ENCODE results near the gene KRTAP5-3.
A peak's percentile ranks its signal among the peaks of the same experiment; 100 is the strongest.

Gene KRTAP5-3

DNA sequence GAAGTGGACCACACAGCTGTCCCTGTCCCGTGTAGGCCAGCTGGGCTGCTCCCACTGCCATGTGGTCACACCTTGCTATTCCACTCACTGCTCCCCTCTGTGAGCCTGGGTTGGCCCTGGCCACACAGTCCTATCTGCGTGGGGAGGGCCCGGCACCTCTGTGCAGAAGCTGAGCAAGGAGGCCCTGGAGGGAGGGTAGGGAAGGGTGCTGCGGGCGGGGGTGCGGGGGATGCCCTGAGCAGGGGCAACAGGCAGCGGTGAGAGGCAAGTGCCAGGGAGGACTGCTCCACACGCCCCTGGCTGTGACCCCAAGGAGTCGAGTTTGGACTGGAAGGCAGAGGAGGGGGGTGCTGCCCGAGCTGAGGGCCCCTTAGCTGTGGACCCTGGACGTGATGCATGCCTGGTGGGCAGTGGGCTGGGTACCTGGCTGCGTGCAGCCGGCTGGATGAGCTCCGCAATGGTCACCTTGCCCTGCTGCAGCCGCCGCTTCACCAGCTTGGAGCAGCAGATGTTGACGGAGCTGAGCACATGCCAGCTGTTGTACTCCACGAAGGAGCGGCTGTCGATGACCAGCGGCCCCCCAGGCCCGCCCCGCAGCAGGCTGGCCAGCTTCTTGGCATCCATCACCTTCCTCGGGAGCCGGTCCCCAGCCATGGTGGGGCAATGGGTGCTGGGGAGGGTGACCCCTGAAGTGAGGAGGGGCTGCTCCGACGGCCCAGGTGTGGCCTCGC, 42.9 kb downstream of the KRTAP5-3 start:
- no peak for DNase-seq (ENCODE audit: low read depth in 3 of 3)

DNA sequence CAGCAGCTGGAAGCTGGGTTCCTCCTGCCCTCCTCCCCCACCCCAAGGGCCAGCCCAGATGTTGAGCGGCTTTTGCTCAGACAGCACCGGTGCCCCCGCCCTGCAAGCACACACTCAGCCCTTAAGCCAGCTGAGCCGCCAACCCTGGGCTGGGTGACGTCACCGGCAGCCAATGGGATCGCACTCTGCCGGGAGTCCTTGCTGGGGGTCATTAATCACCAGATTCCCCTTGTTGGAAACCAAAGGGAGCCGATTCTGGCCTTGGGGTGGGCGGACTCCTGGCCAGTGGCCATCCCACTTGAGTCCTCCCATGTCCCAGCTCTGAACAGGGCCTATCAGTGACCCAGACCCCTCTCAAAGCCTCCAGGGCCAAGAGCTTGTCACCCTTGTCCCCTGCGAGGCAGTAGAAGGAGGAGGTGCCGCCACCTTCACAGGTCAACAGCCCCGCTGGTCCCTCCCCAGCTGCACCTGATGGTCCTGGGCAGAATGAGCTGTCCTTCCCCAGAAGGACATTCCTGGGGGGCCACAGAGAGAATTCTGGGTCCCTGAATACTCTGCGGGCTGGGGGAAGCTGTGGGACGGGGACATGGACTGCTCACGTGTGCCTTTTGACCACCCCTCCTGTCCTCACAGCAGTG, 43.6 kb downstream of the KRTAP5-3 start:
- DNase-seq (ENCODE audit: low read depth in 3 of 3) = no peak

DNA sequence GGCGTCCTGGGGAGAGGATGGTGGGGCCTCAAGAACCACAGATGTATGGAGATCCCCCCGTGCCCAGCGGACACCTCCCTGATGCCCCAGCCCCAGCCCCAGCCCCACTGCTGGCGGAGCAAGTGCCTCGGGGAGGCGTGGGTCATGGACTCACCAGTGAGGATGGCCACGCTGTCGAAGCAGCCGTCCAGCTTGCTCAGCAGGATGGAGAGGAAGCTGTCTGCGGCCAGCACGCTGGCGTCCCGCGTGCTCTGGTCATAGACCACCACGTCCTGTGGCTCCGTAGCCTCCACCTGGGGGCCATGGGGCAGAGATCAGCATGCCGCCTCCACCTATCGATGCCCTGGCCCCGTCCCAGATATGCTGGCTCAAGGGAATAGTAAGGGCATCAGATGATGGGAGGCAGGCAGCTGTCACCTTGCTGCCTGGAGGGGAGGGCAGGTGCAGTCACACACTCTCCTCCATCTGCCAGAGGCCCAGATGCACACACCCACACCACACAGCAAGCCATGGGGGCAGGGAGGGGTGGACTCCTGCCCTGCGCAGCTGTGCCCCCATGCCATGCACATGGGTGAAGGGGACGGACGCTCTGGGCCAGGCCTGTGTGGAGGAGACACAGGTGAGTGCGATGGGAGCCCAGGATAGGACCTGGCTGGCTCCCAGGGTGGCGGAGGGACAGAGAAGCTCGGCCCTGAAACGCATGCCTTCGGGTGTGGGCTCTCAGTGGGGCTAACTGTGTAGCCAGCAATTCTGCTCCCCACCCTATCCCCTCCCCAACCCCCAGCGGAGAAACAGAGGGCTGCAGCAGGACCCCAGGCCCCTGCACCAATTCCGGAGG, 44.3 kb downstream of the KRTAP5-3 start:
- no peak for DNase-seq (ENCODE audit: low read depth in 3 of 3)

DNA sequence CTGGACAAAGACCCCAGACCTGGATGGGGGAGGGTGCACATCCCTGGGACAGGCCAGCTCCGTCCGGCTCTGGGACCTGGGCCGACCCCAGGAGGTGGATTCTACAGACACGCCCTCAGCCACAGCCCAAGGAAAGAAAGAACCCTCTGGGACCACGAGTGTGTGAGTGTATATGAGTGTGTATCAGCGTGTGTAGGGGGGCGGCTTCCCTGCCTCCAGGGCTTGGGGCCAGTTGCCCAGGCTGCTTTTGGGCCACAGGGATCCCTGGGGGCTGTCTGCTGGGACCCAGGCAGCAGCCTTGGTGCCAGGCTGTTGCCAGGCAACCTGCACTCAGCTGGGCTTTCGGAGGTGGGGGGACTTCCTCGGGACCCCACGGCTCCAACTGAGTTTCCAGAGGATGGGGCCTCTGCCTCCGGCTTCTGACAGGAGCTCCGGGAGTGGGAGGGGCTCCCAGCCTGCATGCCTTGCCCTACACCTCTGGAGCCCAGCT, 45.1 kb downstream of the KRTAP5-3 start:
- DNase-seq (ENCODE audit: low read depth in 3 of 3) = no peak

DNA sequence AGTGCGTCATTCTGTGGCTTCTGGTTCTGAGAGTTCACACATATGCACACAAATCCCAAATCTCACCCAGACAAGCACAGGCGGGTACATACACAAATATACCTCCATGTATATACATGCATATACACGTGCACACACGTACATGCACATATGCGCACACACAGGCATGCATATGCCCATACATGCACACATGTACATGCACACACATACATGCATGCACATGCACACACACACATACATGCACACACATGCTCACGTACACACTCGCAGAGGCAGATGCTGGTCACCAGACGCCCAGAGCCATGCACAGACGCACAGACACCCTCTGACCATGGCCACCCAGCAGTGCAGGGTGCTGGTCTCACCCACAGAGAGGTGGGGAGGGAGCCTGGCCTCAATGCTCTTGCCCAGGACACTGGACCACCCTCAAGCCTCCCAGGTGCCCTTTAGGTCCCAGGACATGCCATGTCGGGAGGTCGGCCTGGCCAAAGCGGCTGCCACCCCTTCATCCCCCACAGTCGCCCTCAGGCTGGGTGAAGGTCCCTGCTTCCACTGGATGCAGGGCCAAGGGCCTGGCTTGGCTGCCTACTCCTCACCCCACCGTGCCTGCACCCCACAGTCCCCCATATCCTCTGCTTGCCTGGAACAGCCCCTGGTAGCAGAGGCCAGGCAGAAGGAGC, 45.7 kb downstream of the KRTAP5-3 start:
- DNase-seq (ENCODE audit: low read depth in 3 of 3) = no peak

DNA sequence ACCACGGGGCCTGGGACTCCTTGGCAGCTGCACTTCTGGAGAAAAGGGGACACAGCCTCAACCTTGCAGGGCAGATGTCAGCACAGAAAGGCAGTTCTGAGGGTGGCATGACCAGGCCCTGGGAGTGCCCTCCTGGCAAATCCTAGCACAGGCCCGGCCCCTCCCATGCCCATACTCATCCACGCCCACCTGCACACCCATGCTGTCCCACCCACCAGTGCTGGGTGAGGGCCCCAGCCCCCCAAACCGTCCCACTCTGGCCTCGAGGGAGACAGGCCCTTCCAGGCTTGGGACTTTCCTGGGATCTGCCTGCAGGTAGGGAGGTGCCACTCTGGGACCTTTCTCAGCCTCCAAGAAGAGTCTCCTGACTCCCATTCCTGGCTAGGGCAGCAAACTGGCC, 46.3 kb downstream of the KRTAP5-3 start:
- DNase-seq (ENCODE audit: low read depth in 3 of 3) = no peak

DNA sequence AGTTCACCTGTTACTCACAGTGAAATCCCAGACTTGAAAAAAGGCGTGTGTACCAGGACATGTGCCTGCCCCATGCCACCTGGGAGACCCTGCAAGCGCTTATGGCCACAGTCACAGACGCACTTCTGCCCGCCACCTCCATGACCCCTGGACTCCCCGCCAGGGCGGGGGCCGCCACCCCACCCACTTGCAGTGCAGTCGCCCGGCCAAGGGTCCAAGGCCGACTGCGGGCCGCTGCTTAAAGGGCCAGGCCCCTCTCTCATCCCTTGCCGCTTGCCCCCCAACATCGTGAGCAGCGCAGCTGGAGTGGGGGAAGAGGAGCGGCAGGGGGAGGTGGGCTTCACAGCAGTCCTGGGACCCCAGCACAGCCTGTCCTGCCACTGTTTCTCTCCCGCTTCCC, 47.0 kb downstream of the KRTAP5-3 start:
- no peak for DNase-seq (ENCODE audit: low read depth in 3 of 3)

DNA sequence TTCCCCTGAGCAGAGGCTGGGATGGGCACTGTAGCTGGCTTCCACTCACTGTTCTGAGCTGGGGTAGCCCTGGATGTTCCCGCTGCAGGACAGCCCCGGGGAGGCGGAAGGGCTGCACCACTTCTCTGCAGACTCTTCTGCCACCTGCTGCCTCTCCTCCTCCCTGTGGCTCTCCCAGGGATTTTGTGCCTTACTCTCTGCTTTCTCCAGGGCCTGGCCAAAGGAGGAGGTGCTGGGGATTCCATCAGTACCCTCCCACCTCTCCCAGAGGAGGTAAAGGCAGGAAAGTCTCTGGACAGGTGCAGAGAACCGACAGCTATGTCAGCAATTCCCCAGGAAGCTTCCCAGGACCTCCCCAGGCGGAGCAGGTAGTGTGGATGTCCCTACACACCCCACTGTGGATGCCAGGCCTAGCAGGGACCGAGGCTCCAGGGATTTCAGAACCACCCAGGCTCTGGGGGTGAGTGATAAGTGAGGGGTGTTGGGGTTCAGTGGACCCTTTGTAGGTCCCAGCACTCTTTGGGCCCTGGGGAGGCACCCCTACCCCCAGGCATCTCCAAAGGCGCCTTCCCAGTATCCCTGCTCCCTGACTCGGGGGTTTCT, 47.5 kb downstream of the KRTAP5-3 start:
- no peak for DNase-seq (ENCODE audit: low read depth in 3 of 3)

DNA sequence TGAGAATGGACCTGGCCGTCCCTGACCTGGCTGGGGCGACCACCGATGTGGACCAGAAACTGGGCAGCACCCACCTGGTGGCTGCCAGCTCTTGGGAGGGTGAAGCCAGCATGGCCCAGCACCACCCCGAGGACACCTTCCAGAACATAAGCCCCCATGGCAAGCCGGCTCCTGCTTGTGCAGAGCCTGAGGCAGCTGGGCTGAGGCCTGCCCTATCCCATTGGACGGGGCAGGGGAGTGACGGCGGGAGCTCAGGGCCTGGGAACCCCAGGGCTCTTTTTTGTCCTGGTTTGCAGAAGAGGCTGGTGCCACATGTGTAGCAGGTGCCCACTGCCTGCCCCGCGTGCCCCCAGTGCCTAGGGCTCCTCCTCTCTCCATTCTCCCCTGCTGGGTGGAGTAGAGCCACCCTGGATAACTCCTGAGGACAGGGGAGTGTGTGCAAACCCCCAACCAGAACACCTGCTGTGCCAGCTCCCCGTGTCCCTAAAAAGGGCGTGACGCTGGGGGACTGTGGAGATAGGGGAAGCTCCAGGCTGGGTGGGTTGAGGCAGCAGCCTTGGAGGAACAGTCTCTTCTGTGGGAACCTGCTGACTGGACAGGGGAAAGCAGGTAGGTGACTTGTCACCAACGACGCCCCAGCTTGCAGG, 48.1 kb downstream of the KRTAP5-3 start:
- no peak for DNase-seq (ENCODE audit: low read depth in 3 of 3)

DNA sequence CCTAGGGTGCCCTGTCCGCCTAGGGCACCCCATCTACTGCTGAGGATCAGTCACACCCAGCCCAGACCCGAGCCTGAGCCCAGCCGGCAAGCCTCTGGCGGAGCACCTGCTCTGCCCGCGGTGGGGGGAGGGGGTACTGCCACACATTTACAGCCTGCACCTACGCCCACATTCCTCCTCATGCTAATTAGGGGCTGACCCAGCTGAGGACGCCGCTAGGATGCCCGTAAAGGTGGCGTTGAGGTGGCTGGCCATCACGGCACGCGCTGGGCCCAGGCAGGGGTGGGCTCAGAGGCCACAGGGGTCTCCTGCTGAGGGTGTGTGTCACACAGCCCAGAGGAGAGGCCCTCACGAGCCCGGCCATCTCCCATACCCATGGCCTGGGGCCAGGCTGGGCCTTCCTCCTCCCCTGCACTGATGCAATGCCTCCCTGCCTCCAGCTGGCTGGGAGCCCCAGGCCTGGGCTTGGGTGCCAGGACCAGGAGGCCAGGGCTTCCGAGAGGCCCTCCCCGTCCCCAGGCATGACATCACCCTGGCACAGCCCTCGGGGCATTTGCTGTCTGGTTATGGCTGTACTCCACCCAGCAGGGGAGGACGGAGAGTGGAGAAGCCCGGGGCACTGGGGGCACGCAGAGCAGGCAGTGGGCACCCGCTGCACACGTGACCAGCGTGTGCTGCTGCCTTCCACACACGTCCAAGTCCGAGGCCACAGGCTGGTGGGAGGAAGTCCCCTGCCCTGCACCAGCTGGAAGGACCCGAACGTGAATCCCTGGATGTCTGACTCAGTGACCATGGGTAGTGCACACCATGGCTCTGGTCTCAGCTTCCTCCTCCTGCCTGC, 48.9 kb downstream of the KRTAP5-3 start:
- peak in 1 of 3 experiments; percentile 14 for DNase-seq (ENCODE audit: low read depth in 3 of 3)

DNA sequence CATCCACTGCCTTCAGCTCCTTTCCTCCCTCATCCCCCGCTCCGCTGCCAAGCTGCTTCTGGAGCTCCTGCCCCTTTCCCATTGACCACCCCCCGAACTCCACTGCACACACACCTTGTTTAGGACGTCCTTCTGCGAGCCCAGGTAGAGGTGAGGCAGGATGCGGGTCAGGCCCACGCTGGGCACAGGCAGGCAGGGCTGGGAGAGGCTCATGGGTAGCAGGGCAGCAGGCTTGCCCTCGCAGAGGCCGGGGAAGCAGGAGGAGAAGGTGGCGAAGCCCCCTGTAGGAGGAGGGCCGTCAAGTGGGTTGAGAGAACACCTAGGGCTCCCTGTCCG, 49.5 kb downstream of the KRTAP5-3 start:
- no peak for DNase-seq (ENCODE audit: low read depth in 3 of 3)

DNA sequence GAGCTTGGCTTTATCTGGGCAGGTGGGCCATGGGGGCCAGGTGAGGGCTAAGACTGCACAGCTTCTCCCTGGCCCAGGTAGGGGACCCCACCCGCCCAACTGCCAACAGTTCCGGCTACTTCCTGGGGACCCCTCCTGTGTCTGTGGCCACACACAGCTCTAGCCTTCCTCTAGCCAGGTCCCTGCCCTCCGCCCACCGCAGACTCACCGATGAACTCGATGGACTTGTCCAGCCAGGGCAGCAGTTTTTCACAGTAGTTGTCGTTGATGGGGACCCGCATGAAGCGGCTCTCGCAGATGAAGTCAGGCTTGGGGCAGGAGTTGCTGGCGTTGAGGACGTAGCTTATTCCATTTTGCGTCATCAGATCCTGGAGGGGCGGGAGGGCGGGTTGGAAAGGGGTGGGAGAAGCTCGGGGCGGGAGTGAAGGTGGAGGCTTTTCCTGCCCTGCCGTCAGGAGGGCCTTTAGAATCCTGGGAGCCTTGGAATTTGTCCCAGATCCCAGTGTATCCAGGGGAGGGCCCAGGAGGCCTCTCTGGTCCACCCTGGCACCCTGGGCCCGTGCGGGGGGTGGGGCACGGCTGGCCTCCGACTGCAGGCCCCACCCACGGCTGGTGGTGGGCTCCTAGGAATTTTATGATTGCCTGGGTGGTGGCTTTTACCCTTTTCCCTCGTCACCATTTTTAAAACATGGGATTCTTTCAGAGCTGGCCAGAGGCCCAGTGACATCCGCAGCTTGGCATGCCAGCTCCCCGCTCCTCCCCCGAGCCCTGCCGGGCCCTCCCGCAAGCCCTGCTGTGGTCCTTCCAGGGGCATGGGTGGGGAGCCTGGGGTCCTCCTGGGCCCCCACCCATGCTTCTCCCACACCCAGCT, 50.1 kb downstream of the KRTAP5-3 start:
- DNase-seq (ENCODE audit: low read depth in 3 of 3) = no peak

Measured in stimulated activated CD4-positive, alpha-beta T cell treated with anti-CD3 and anti-CD28 coated beads, TNF-alpha, amount 100 ng/mL, for 24 hours (primary cell).